GM18498 (cell line): ENCODE results near the gene CFAP57.

Experiments
- ATAC-seq: cut with Tn5 transposase; IDR thresholded peaks from one replicate; pipeline ENCODE4 v1.9.1; 2021; ENCODE audit warnings: mild to moderate bottlenecking, moderate library complexity; ENCODE audit not compliant: unreplicated experiment

Gene CFAP57

DNA sequence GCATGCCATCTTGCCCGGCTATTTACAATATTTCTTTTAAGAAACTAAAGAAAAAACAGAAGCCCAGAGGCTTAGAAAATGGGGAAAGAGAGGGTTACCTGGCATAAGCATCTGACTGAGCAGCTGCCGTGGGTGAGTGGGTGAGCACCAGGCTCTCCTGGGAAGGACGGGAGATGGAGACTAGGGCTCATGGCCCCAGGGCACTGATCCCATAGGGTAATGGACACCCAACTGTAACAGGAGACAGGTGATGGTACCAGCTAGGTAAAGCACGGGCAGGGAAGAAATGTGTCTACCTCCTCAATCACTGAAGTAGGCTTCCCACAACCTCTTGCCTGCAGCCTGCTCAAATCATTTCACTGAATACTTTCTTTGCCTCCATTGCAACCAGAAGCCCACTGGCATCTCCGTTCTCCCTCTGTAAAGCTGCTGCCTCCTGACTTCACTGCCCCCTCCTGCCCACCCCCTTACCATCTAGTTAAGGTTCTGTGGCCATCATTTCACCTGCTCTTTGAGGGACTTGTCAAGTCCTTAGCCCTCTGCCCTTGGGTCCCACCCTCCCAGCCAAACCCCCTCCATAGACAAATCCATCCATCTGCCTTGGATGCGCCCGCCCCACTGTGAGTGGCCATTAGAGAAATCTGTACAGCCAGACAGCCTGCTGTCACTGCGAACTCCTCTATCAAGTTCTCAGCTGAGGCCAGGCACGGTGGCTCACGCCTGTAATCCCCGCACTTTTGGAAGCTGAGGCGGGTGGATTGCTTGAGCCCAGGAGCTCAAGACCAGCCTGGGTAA, 103.9 kb downstream of the CFAP57 start:
- no peak for ATAC-seq

DNA sequence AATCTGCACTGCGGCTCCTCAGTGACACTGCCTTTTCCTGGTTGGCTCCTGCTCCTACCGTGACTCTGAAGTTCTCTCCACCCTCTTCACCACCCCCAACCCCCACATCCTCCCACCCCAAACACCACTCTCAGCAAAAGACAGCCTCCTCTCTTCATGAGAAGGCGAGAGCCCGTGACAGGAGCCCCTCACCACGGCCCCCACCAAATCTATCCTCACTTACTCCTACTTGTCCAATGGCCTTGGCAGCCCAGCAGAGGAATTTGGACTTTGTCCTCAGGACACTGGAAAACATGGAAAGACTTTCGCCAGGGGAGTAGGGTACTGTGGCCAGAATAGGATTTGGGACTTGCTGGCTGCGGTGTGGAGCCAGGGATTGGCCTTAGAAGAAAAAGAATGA, 104.5 kb downstream of the CFAP57 start:
- no peak for ATAC-seq

DNA sequence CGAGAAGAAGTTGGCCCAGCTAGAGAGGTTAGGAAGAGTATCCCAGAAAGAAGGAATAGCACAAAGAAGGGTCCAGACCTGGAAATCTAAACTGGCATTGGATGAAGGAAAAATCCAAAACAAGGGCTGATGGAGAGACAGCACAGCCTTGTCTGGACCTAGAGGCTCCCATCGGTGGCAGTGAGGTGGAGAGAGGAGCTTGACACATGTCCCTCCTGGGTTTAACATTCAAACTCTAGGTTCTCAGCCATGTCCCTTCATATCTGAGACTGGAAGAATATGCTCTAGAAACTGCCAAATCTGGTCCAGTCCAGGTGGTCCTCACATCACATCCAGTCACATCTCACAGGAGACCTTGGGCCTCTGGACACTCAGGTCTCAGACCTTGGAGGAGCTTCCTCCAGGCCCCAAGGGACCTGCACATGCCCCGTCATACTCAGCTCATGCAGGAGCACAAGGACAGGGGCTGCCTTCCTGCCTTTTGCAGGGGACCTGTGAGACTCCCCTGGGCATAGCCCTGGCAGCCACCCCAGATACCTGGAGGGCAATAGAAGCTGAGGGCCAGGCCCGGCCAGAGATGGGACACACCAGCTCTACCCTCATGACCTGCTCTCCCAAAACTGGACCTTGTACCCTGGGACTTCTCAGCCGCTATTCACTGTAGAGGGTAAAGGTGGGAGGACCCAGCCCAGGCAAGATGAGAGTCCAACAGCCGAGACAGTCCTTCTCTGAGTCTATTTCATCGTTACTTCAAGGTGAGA, 105.2 kb downstream of the CFAP57 start:
- ATAC-seq: no peak

DNA sequence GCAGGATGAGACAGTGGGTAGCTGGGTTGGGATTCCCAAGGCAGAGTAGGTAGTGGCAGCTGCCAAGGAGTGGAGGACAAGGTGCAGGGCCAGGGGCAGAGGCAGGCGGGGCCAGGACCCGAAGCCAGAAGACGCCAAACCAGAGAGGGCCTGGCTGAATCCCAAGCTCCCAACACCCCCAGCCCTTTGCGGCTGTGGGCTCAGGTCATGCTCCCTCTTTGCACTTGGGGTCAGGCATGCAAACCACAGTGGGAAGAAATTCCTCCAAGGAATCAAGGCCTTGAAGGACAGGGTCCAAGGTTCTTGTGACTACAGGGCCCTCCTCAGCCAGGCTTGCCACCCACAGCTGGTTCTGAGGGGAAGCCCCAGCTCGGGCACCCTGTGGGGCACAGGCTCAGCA, 107.0 kb downstream of the CFAP57 start:
- ATAC-seq: no peak

DNA sequence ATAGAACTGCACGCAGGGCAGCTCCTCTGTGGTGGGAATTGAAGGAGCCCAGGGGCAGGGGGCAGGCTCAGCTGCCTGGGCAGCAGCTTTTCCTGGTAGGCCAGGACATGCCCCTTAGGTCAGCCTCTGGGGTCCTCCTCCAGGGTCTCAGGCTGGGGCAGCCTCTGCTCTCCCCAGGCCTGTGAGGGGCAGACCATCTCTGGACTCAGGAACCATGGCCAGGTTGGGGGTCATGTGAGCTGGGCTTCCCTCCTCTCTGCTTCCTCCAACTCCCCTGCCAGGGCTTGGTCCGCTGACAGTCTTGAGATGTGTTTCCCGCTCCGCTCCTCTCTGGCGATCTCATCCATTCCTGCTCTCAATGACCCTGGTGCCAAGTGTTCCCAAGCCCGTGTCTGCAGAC, 107.5 kb downstream of the CFAP57 start:
- ATAC-seq: no peak

DNA sequence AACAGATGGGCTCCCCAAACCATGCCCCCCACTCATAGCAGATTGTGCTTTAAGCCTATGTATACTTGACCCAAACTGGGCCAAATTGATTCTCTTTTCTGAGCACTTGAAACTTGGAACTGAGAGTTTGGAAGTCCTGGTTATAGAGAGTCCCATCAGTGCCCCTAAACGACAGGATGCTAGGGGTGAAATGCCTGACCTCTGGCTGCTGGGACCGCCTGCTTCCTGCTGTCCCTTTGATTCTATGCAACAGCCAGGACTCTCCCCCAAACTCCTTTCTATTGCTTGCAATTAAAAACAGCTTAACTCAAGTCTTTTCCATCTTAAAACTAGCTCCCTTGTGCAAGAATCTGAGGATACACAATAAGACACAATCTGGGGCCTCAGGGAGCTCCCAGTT, 108.6 kb downstream of the CFAP57 start:
- no peak for ATAC-seq

DNA sequence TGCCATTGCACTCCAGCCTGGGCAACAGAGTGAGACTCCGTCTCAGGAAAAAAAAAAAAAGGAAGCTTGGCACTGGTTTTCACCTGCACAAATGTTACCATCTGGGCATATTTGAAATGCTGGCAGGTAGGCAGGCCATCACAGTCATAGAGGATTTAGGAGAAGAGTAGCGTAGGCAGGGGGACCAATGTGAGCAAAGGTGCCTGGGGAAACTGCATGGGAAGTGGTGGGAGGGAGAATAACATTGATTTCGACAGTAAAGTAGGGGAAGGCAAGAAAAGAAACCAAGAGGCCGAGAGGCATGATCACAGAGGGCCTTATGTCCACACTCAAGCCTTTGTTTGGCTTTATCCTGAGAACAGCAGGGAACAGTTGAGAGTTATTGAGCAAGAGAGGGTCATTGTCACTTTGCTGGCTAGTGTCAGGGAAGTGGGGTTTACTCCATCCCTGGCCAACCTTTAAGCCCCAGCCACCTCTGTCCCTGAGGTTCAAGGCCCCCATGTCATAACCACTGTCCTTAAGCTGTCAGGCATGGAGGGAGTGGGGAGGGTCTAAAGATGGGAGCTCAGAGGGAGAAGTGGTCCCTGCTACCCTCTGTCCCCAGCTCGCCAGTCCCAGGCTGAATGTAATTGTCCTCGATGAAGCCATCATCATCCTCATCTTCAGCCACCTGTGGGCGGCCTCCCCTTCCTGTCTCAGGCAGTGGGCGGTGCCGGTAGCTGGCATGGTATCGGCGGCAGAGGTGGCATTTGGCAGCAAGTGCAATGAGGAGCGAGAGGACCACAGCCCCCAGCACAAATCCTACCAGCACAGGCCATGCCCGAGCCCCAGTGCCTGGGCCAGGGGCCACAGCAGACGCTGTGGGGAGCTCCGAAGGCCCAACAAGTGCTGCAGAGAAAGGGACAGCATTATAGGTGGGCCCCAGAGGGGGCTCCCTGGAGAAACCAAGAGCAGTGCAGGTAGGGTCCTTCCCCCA, 110.4 kb downstream of the CFAP57 start:
- no peak for ATAC-seq

DNA sequence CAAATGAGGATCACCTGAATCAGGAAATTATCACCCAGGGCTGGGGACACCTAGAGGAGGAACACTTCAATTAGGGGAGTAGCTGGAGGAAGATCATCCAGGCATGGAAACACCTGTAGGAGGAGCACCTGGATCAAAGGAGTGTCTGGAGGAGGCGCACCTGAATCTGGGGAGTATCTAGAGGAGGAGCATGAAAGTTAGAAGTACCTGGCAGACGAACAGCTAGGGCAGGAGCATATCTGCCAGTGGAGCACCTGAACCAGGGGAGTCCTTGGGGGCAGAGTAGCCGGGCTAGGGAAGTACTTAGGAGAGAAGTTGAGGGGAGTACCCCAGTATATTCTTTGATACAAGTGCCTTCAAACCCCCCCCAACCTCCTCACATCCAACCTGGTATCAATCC, 111.9 kb downstream of the CFAP57 start:
- no peak for ATAC-seq

DNA sequence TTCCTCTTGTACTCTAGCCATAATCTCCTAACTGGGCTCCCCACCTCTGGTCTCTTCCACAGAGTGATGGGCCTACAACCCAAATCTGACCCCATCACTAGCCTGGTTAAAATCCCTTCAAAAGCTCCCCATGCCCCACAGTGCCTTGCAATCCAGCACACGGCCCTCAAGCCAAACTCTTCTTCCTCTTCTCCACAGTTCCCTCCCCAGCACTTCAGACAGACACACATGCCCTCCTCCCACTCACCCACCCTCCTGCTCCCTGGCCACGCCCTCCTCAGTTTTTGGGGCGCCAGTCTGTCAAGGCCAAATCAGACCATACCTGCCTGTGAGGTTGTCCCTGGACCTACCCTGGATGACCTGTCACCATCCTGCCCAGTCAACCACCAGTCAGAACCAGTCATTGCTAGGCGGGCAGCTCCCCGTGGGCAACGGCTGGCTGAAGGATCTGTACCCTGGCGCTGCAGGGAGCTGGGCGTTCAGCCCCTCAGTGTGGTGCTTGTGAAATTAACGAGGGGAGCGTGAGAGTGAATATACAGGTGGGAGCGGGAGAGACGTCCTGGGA, 112.5 kb downstream of the CFAP57 start:
- no peak for ATAC-seq

DNA sequence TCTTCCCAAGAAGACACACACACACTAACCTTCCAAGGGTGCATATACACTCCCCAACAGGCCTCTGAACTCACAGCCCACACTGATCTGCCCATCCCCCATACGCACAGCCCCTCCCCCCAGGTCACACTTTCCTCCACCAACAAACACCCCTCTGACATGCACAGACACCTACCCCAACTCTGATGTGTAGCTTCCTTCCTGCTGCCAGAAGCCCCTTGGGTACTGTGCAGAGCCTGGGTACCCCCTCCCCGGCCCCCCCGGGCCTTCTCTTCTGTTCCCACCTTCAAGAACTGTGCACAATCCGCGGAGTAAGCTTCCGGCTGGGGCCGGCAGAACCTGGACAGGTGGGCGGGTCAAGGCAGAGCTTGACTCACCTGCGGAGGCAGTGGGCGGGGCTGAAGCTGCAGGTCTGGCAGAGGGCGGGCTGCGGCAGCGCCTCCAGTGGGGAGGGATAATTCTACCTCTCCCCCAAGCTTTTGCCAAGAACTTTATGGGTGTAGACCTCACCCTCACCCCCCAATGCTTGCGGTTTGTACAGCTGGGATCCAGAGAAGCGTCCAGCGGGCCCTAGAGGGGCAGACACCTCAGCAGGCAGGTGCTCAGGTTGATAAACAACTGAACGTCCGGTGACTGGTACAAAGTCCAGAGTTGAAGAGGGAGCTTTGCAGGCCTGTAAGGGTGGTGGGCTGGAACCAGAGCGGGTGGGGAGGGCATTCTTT, 113.3 kb downstream of the CFAP57 start, which contains the start of gene C1orf210:
C1orf210 (minus strand) TSS at position 313 of the 722 bp plus-strand sequence. CDS start 2,311 bp downstream, outside the sequence.
- ATAC-seq: no peak

DNA sequence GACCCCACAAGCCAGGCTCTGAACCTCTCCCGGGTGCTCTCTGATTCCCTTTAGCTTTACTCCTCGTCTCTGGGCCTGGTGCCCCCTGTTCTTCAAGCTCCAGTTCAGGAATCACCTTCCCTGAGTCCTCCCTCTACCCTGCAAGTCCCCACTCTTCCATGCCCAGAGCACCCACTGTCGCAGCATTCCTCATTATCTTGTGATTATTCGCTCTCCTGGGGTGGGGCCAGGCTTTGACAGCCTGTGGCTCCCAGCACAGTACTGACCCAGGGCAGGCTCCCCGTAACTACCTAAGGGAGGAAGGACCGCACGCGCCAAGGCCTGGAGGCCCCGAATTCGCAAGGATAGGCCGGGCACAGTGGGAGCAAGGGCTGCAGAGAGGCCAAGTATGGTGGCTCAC, 114.0 kb downstream of the CFAP57 start:
- no peak for ATAC-seq

DNA sequence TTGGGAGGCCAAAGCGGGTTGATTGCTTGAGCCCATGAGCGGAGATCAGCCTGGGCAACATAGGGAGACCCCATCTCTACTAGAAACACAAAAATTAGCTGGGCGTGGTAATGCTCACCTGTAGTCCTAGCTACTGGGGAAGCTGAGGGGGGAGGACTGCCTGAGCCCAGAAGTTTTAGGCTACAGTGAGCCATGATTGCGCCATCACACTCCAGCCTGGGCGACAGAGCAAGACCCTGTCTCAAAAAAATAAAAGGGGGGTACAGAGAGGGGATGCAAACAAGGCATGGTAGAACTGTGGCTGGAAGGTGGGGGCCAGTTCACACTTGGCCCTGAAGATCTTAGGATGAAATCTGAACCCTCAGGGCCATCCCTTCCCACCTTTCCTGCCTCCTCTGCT, 114.4 kb downstream of the CFAP57 start:
- ATAC-seq: no peak

DNA sequence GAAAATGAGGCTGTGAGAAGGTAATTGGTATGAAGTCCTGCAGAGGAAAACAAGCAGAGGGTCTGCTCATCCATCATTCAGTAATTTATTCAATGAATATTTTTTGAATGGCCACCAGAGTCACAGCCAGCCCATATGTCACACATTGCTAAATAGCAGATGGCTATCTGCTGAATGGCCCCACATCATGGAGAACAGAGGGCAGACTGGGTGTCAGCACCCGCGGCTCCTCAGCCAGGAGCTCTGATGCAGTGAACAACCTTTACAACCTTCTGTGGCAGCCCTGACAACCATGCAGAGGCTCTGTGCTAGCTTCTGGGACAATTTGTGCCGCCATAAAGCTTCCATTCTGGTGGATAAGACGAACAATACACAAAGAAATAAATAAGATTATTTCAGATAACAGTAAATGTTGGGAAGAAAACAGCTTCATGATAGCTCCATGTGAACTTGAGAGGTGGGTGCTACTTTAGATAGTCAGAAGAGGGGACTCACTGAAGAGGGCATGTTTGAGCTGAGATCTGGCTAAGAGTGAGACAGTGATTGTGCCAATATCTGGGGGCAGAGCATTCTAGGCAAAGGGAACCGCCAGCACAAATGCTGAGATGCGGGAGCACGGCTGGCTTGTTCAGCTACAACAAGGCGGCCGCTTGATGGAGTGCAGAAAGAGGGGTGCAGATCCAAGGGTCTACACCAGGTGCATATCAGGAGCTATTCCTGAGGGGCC, 116.1 kb downstream of the CFAP57 start:
- no peak for ATAC-seq

DNA sequence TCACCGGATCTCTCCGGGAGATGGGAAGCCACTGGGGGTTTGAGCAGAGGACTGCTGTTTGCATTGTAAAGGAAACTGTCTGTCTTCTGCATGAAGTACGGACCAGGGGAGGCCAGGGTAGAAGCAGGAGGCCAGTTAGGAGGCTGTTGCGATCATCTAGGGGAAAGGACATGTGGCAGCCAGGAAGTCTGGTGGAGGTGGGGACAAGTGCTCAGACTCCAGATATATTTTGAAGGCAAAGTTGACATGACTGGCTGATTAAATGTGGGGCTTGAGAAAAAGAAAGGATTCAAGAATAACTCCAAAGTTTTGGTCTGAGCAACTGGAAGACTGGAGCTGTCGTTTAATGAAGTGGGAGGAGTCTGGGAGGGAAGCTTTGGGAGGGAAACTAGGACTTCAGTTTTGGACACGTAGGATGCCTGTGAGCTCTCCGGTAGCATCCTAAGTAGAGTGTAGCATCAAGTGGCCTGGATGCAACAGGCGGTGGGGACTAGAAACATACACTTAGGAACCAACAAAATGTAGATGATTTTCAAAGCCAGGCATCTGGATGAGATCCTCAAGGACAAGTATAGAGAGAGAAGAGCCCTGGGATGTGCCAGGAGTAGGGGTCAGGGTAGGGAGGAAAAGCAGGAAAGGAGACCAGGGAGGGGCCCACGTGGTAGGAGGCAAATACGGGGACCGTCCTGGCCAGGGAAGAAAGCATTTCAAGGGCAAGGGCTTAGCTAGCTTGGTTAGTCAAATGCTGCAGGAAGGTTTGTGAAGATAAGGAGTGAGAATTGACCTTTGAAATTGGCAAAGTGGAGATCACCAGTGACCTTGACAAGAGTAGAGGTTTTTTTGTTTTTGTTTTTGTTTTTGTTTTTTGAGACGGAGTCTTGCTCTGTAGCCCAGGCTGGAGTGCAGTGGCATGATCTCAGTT, 116.9 kb downstream of the CFAP57 start:
- ATAC-seq: no peak

DNA sequence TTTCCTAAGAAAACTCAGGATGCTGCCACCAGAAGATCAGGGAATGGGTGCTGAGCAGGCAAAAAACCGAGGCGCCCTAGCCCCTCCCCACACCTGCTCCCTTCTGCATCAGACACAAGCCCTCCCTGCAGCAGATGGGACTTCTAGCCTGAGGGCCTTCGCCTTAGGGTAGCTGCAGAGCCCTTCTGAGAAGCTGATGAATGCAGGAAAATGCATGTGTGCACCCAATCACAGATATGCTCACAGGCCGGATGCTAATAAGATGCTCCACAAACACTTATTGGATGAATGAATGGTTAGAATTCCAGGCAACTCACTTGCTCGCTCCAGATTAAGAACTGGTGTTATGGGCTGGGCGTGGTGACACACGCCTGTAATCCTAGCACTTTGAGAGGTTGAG, 120.1 kb downstream of the CFAP57 start:
- ATAC-seq: no peak

DNA sequence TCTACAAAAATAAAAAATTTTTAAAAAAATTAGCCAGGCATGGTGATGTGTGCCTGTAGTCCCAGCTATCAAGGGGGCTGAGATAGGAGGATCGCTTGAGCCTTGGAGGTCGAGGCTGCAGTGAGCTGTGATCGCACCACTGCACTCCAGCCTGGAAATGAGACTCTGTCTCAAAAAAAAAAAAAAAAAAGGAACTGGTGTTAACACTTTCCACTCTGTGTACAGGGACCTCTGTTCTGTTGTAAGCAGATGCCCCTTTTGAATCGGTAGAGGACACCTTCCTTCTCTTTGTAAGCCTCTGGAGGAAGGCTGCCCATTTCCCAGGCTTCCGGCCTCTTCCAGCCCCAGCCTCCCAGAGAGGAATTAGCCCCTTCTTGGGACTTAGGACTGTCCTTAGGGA, 120.5 kb downstream of the CFAP57 start:
- no peak for ATAC-seq

DNA sequence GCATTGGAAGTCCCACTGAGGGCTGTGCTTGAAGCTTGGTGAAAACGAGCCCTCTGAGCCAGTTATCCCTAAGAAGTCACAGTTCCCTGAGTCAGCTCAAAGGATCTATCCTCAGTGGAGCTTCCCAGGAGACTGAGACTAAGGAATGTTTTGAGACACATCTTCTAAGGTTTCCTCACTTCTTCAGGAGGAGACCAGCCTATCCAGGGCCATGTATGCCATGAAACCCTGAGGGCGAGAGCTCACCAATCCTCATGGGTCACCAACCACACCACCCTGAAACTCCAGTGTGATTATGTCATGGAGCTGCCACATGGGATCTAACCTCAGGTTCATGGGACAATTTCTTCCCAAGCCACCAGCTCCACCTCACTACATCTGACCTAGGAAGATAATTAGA, 121.0 kb downstream of the CFAP57 start:
- no peak for ATAC-seq
